ENCODE measurements around the gene KCTD3. TPM values are rescaled to one million over a fixed set of nuclear protein-coding genes. Genes with fewer than 3 reads are reported as not detected.

KCTD3 gene
- total and polyA plus RNA-seq, 10 of the 15 experiments (the other 5 are each of a cell fraction or from before 2014, with no cell fraction given): 3.6 to 19.8 (median 10.7) TPM

- SMC1A ChIA-PET (ENCODE audit: uncharacterized antibody, unreplicated experiment): no interaction called here
Measured at GRCh38 chr1:215661033-215661432, 93.9 kb downstream of the KCTD3 start.

GRCh38 chr1:215665215-215665614 lies 98.1 kb downstream of the KCTD3 start:
- CTCF ChIA-PET: interaction anchor here (0.7 to 1.1 kb wide), 3 partner anchors 9 to 26 kb away, joined by 3 to 4 read pairs (median 3); no protein-coding TSS in a partner anchor
- TF ChIP-seq IKZF2 (IDR thresholded peaks at IDR 0.05): peak; percentile 29 to 49; a peak in 2 of 4 replicates
- peak; percentile 38; the same call in 1 of the 2 replicates for TF ChIP-seq GATAD2B (conservative IDR thresholded peaks at IDR 0.05; ENCODE audit: low read depth)
- peak; percentile 91 for TF ChIP-seq MTA2 (IDR thresholded peaks at IDR 0.05; ENCODE audit: low read depth)
- 0 out of 2 replicates have a peak, but pooled peaks have one; percentile 36 for TF ChIP-seq BCL11A (IDR thresholded peaks at IDR 0.05; ENCODE audit: low read depth, low read length)
- TF ChIP-seq ATF7 (IDR thresholded peaks at IDR 0.05; ENCODE audit: low read depth): peak; percentile 84
- no peak for TF ChIP-seq ETV6 (conservative IDR thresholded peaks at IDR 0.05 in 1 of 2, IDR thresholded peaks at IDR 0.05 in 1 of 2; ENCODE audit: borderline replicate concordance in 1 of 2, low read depth in 1 of 2)
- peak; percentile 65; the same call in 1 of the 2 replicates for TF ChIP-seq DPF2 (IDR thresholded peaks at IDR 0.05)
- TF ChIP-seq KAT2A (conservative IDR thresholded peaks at IDR 0.05; ENCODE audit: control insufficient read depth, low read depth, low read length): no peak
- TF ChIP-seq BHLHE40 (IDR thresholded peaks at IDR 0.05; ENCODE audit: borderline replicate concordance in 1 of 2, low read depth in 2 of 2, low read length in 1 of 2): peak in 1 of 2 experiments; percentile 47; a peak in 1 of 4 replicates
- TF ChIP-seq NR2F1 (conservative IDR thresholded peaks at IDR 0.05): 0 out of 2 replicates have a peak, but pooled peaks have one; percentile 54
- no peak for TF ChIP-seq POU2F2 (IDR thresholded peaks at IDR 0.05; ENCODE audit: borderline replicate concordance, low read depth, low read length)
- no peak for TF ChIP-seq MAX (IDR thresholded peaks at IDR 0.05; ENCODE audit: low read depth, low read length)
- 0 out of 2 replicates have a peak, but pooled peaks have one; percentile 30 for TF ChIP-seq MLLT1 (IDR thresholded peaks at IDR 0.05)
- TF ChIP-seq NBN (IDR thresholded peaks at IDR 0.05): 0 out of 2 replicates have a peak, but pooled peaks have one; percentile 27
- peak; percentile 75 for TF ChIP-seq IKZF1 (conservative IDR thresholded peaks at IDR 0.05)

More at GRCh38 chr1:215661033-215661432, 93.9 kb downstream of the KCTD3 start:
- POLR2A ChIA-PET: no interaction called here
- in situ Hi-C loops (cut with MboI): no loop called here
- 0% methylated on average over 1 of the region's 1 CpG for WGBS (ENCODE audit: insufficient coverage, insufficient replicate concordance, low lambda C conversion rate, missing lambda C conversion rate)
- Histone ChIP-seq H3K36me3 (ENCODE audit: control insufficient read depth in 2 of 2, insufficient read depth in 2 of 2, low read length in 1 of 2) (no peaks in the 10 kb centered on the region), H3K9ac (ENCODE audit: control insufficient read depth, insufficient read depth, low read length) (no peak overlapping the region), H3K79me2 (ENCODE audit: control insufficient read depth, insufficient read depth, low read length) (no peaks in the 10 kb centered on the region), H3K4me3 (no peak overlapping the region), H4K20me1 (ENCODE audit: control insufficient read depth, insufficient read depth) (no peaks in the 10 kb centered on the region), H3K4me1 (ENCODE audit: control insufficient read depth, insufficient read depth, low read length) (no peaks in the 10 kb centered on the region), H2AFZ (ENCODE audit: control insufficient read depth, low read depth, low read length) (no peak overlapping the region), H3K4me2 (ENCODE audit: control insufficient read depth, insufficient read depth) (no peak overlapping the region), H3K27me3 (replicated peaks in 1 of 2; ENCODE audit: control insufficient read depth in 2 of 2, insufficient read depth in 2 of 2, low read length in 1 of 2) (no peaks in the 10 kb centered on the region; a peak in 2 of 4 replicates), H3K27ac (ENCODE audit: control insufficient read depth, insufficient read depth) (no peak overlapping the region), H3K9me3 (replicated peaks; ENCODE audit: control insufficient read depth, insufficient read depth, low read length) (no peaks in the 10 kb centered on the region)
- RAD21 ChIA-PET (ENCODE audit: unreplicated experiment): no interaction called here
- FAIRE-seq (no peak), ATAC-seq (no peak), DNase-seq (ENCODE audit: low read depth, low spot score) (no peak)
- CTCF ChIA-PET: interaction anchor here (0.7 to 1.3 kb wide), 2 partner anchors 9 to 27 kb away, joined by 3 read pairs; no protein-coding TSS in a partner anchor
- BruUV-seq (replicated peaks): no TSS peak
- intact Hi-C loops (cut with micrococcal nuclease; ENCODE audit: unreplicated experiment): no loop called here
- TF ChIP-seq HDAC2 (IDR thresholded peaks at IDR 0.05): no peak
- no peak for TF ChIP-seq KLF5 (IDR thresholded peaks at IDR 0.05; ENCODE audit: partially characterized antibody)
- TF ChIP-seq IKZF1 (conservative IDR thresholded peaks at IDR 0.05): no peak

More at GRCh38 chr1:215665215-215665614, 98.1 kb downstream of the KCTD3 start:
- Histone ChIP-seq H3K9me3 (replicated peaks; ENCODE audit: control insufficient read depth, insufficient read depth, low read length) (no peaks in the 10 kb centered on the region), H3K79me2 (ENCODE audit: control insufficient read depth, insufficient read depth, low read length) (no peaks in the 10 kb centered on the region), H3K9ac (ENCODE audit: control insufficient read depth, insufficient read depth, low read length) (no peak overlapping the region), H3K4me3 (no peak overlapping the region), H3K4me1 (ENCODE audit: control insufficient read depth, insufficient read depth, low read length) (no peaks in the 10 kb centered on the region), H3K4me2 (ENCODE audit: control insufficient read depth, insufficient read depth) (no peak overlapping the region), H3K27me3 (replicated peaks in 1 of 2; ENCODE audit: control insufficient read depth in 2 of 2, insufficient read depth in 2 of 2, low read length in 1 of 2) (no peaks in the 10 kb centered on the region), H3K27ac (ENCODE audit: control insufficient read depth, insufficient read depth) (no peak overlapping the region), H4K20me1 (ENCODE audit: control insufficient read depth, insufficient read depth) (no peaks in the 10 kb centered on the region), H2AFZ (ENCODE audit: control insufficient read depth, low read depth, low read length) (no peak overlapping the region), H3K36me3 (ENCODE audit: control insufficient read depth in 2 of 2, insufficient read depth in 2 of 2, low read length in 1 of 2) (no peaks in the 10 kb centered on the region)
- SMC1A ChIA-PET (ENCODE audit: uncharacterized antibody, unreplicated experiment): interaction anchor here (0.5 to 6.7 kb wide), 7 partner anchors 12 to 81 kb away, joined by 4 to 60 read pairs (median 5); no protein-coding TSS in a partner anchor
- in situ Hi-C loops (cut with MboI) (no loop called here), intact Hi-C loops (cut with micrococcal nuclease; ENCODE audit: unreplicated experiment) (no loop called here)
- ATAC-seq (peak; percentile 86), DNase-seq (ENCODE audit: low read depth, low spot score) (no peak), FAIRE-seq (no peak)
- BruUV-seq (replicated peaks): no TSS peak
- RAD21 ChIA-PET (ENCODE audit: unreplicated experiment): interaction anchor here (0.7 to 3.8 kb wide), 4 partner anchors 13 to 1260 kb away, joined by 3 to 9 read pairs (median 4); no protein-coding TSS in a partner anchor
- 0% methylated on average over 4 of the region's 4 CpGs for WGBS (ENCODE audit: insufficient coverage, insufficient replicate concordance, low lambda C conversion rate, missing lambda C conversion rate)
- POLR2A ChIA-PET: interaction anchor here (1.4 kb wide), 1 partner anchor 98 kb away, joined by 4 read pairs; the partner anchor contains the start of gene KCTD3
